Activated CD8-positive, alpha-beta memory T cell treated with anti-CD3 and anti-CD28 coated beads, Interleukin-2, amount 50 U/mL, for 1 hour (primary cell): ENCODE measurements around the gene TTLL10.
A peak's percentile ranks its signal among the peaks of the same experiment; 100 is the strongest.

Experiments
- DNase-seq: peaks from one replicate; pipeline ENCODE4 v3.0.0-alpha.2; 2020; ENCODE audit errors: extremely low read depth

TTLL10 gene

GRCh38 chr1:1221887-1222574, 48.4 kb downstream of the TTLL10 start:
- no peak for DNase-seq

GRCh38 chr1:1222575-1223225, 49.0 kb downstream of the TTLL10 start:
- DNase-seq, result no peak

GRCh38 chr1:1223321-1223720, 49.6 kb downstream of the TTLL10 start:
- no peak for DNase-seq

GRCh38 chr1:1223891-1224290, 50.2 kb downstream of the TTLL10 start:
- no peak for DNase-seq

GRCh38 chr1:1225238-1225845, 51.7 kb downstream of the TTLL10 start:
- DNase-seq, result no peak

GRCh38 chr1:1225913-1226312, 52.2 kb downstream of the TTLL10 start:
- no peak for DNase-seq

GRCh38 chr1:1226566-1227362, 53.1 kb downstream of the TTLL10 start:
- DNase-seq, result no peak

- DNase-seq, result no peak
Observed at GRCh38 chr1:1227386-1227785, 53.7 kb downstream of the TTLL10 start.

GRCh38 chr1:1228187-1228586, 54.5 kb downstream of the TTLL10 start:
- no peak for DNase-seq

- DNase-seq, result no peak
Observed at GRCh38 chr1:1228596-1229321, 55.1 kb downstream of the TTLL10 start.

GRCh38 chr1:1229770-1230169, 56.1 kb downstream of the TTLL10 start:
- DNase-seq, result no peak

GRCh38 chr1:1230656-1231399, 57.1 kb downstream of the TTLL10 start:
- no peak for DNase-seq

- peak; percentile 89 for DNase-seq
Observed at GRCh38 chr1:1231400-1232207, 57.9 kb downstream of the TTLL10 start, which contains the start of gene SDF4. TSS of gene SDF4 (minus strand) at chr1:1232001. CDS start at chr1:1228772, 3,229 bp downstream.

- no peak for DNase-seq
Observed at GRCh38 chr1:1232208-1232795, 58.6 kb downstream of the TTLL10 start, which contains the start of gene B3GALT6. TSS of gene B3GALT6 (plus strand) at chr1:1232237. CDS start at chr1:1232279, 42 bp downstream.

- DNase-seq, result no peak
Observed at GRCh38 chr1:1232796-1233566, 59.3 kb downstream of the TTLL10 start.

GRCh38 chr1:1233567-1233892, 59.9 kb downstream of the TTLL10 start:
- DNase-seq, result no peak

GRCh38 chr1:1234180-1234808, 60.6 kb downstream of the TTLL10 start:
- no peak for DNase-seq

GRCh38 chr1:1235016-1235744, 61.5 kb downstream of the TTLL10 start:
- DNase-seq, result no peak
